Stimulated activated CD4-positive, alpha-beta T cell treated with anti-CD3 and anti-CD28 coated beads, Interleukin-2, amount 100 ng/mL, for 24 hours (primary cell): ENCODE measurements around the gene PRDM16.
"Not testable (repeated sequence)": the region's sequence is repeated elsewhere in the genome, so short reads cannot be mapped to it uniquely, and the experiment has no call there.

Source experiments
- DNase-seq, 2 donors: peaks; one replicate each; pipeline ENCODE4 v3.0.0-alpha.2; 2020

Gene PRDM16

GRCh38 chr1:3272321-3273045 is 203.5 kb downstream of the PRDM16 start:
- DNase-seq: no peak

DNA sequence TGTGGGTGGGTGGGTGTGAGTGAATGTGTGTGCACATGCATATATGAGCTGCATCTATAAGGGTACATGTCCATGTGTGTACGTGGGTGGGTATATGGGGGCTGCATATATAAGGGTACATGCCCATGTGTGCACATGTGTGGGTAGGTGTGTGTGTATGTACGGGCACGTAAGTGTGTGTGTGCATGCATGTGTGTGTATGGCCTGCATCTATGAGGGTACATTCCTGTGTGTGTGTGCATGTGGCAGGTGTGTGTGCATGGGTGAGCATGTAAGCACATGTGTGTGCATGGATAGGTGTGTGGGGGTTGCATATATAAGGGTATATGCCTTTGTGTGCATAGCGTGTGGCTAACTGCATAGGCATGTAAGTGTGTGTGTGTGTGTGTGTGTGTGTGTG is 204.4 kb downstream of the PRDM16 start:
- no peak for DNase-seq

DNA sequence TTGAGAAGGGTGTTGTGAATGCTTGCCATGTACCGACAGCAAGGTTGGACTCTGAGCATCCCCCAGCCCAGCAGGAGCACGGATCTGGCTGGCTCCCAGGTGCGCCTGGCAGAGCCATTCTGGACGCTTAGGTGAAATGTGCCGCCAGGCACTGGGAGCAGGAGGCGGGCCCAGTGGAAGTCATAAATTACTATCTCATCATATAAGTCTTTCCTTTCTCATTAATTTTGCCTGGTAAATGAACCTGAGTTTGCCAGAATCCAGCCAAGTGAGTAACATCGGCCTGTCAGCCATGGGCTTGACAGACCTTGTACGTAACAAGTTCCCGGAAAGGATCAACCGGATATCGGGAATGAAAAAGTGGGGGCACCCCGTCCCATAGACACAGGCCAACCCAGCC is 206.0 kb downstream of the PRDM16 start:
- DNase-seq: no peak

- DNase-seq: no peak
Measured at GRCh38 chr1:3275471-3276340, 206.7 kb downstream of the PRDM16 start.

- DNase-seq: no peak
Measured at GRCh38 chr1:3276341-3276800, 207.4 kb downstream of the PRDM16 start.

GRCh38 chr1:3277011-3277471 is 208.0 kb downstream of the PRDM16 start:
- no peak for DNase-seq

DNA sequence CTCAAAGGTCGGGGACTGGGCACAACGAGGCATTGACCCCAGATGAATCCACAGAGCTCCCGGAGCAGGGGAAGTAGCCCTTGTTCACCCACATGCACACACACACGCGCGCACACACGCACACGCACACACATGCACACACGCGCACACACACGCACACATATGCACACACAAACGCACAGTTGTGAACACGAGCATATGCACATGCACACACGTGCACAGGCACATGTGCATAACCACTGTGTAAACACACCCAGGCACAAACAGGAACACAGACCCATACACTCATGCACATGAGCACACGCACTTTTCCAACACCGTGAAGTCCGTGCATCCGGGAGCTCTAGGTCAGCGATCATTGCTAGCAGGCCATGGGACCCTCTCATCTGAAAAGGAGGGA is 208.6 kb downstream of the PRDM16 start:
- no peak for DNase-seq

GRCh38 chr1:3278416-3279181 is 209.6 kb downstream of the PRDM16 start:
- DNase-seq: no peak

DNA sequence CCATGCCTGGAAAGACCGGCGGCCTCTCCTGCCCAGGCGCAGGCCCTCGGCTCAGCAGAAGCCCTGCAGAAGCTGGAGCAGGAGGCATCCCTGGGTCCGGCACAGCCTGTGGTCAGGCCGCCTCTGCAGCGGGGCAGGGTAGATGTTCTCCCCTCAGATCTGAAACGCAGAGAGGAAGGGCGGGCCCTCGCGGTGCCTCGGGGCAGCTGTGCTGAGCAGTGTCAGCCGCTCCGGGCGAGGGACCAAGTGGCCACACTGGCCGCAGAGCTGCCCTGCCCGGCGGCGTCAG is 210.1 kb downstream of the PRDM16 start:
- no peak for DNase-seq

- no peak for DNase-seq
Measured at GRCh38 chr1:3281735-3282134, 212.7 kb downstream of the PRDM16 start.

DNA sequence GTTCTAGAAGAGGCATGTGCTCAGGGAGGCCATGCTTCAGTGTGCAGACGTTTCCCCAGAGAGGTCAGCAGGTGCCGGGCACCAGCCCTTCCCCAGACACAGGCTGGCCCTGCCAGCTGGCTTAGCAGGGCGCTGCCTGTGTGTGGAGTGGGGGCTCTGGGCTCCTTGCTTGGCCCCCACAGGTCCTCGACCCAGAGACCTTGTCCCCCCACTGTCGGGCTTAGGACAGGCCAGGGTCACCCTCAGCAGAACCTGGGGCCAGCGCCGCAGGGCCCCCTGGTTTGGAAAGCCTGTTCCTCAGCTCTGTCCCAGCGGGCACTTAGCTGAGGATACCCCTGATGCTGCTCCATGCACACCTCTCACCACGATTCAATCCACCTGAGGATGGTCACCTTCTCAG is 213.2 kb downstream of the PRDM16 start:
- DNase-seq: no peak

DNA sequence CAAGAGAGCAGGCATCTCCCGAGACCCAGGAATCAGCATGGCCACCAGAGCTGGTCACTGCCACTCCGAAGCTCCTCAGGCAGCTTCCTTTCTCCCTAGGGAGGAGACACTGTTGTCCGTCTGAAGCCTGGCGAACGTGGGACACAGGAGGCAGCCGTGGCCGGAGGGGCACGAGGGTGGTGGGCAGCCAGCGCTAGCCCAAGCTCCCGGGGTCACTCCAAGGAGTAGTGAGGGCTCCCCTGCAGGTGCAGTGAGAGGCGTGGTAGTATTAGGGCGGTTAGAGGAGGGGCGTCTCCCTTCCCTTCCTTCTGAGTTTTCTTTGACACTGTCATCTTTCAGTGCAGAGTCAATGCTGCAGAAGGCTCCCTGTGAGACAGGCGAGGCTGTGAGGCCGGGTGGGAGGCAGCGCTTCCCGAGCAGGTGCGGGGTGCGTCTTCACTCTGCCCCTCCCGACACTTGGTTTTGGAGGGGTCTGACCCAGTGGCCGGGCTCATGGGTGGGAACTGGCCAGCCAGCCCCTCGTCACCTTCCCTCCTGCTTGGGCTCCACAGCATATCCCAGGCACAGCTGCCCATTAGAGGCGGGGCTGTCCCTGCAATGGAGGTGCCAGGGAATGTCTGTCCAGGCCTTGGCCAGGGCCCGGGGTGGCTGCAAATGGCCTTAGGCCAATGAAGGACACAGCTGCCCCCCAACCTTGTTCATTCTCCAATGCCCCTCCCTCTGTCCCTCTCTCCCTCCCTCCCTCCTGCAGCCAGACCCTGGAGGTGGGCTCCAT is 213.8 kb downstream of the PRDM16 start:
- no peak for DNase-seq

DNA sequence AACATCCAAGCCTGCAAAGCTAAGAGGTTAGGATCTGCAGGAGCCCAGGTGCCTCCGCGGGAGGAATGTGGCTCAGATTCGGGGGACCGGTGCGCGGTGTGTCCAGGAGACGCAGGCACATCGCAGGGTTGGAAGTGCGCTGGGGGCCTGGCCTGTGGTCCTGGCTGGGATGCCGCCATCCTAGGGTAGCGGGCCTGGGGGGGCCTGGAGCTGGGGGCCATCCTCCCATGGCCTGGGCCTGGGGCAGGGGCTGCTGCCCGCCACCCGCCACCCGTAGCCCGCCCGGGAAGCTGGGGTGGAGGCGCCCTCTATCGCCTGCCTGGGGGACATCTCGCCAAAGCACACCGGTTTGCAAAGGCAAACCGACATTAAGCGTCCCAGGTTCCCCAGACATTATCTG is 214.8 kb downstream of the PRDM16 start:
- peak in 1 of 2 donors; percentile 36 for DNase-seq

GRCh38 chr1:3284691-3285090 is 215.7 kb downstream of the PRDM16 start:
- DNase-seq: no peak

GRCh38 chr1:3285106-3285740 is 216.2 kb downstream of the PRDM16 start:
- no peak for DNase-seq

DNA sequence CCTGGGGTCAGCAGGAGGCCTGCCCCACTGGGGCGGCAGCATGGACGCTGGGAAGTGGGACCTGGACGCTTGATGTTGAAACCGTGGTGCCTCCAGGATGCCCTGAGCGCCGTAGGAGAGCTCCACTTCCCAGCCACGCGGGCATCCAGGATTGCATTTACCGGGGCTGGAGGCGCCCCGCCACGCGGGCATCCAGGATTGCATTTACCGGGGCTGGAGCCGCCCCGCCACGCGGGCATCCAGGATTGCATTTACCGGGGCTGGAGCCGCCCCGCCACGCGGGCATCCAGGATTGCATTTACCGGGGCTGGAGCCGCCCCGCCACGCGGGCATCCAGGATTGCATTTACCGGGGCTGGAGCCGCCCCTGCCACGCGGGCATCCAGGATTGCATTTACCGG is 218.1 kb downstream of the PRDM16 start:
- DNase-seq: not testable (repeated sequence)

DNA sequence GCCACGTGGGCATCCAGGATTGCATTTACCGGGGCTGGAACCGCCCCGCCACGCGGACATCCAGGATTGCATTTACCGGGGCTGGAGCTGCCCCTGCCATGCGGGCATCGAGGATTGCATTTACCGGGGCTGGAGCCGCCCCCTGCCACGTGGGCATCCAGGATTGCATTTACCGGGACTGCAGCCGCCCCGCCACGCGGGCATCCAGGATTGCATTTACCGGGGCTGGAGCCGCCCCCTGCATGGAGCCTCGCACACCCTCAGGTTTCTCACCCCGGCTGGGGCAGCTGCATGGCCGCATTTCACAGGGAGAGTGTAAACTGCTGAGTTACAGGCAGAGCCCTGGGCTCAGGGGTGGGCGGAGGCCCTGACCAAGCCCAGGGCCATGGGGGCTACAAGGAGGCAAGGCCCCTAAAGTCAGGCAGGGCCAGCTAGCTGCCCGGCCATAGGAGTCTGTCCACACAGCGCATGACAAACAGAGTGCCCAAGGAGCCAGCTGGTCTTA is 218.7 kb downstream of the PRDM16 start:
- no peak for DNase-seq

DNA sequence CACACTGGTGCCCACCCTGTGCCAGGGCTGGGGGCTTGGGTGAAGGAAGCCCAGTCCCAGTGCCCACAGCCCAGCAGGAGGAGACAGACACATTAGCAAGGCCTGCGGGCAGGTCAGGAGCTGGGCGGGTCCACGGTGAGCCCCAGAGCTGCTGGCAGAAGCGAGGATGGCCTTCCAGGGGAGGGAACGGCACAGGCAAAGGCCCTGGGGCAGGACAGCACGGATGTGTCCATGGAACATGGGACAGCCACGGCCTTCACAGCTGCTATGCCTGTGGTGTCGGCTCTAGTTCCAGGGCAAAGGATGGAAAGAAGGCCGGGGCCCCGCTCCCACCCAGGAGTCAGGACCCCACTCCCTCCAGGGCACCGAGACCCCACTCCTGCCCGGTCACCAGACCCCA is 220.5 kb downstream of the PRDM16 start:
- no peak for DNase-seq

DNA sequence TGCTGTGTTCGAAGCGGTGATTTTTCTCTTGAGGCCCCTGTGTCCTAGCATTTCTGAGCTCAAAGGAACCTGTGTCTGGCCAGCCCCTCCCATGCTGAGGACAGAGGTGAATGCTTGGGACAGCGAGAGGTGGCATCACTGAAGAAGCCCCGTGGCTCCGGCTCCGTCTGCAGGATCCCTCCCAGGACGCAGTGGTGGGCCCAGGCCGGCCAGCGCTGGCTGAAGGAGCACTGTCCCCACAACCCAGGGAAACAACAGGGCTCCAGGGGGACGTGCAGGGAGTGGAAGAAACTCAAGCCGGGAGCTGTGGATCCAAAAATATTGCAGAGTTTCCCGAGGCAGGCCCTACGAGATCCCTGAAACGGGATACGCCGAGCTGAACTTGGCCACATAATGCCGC is 221.4 kb downstream of the PRDM16 start:
- no peak for DNase-seq

DNA sequence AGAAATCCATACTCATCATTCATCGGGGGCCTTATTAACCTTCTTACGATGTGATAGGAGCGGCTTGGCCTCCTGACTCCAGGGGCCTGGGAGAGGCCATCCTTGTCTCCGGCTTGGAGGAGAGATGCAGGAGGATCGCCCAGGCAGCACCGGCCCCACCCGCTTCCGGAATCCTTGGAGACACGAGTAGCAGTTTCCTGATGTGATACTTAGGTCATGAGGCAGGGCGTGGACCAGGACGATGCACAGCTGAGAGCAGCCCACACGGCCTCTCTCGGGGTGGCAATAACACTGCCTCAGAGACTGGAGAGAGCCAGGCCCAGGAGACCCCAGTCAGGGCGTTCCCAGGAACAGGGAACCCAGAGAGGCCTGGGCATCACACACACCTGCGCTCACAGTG is 221.9 kb downstream of the PRDM16 start:
- no peak for DNase-seq

DNA sequence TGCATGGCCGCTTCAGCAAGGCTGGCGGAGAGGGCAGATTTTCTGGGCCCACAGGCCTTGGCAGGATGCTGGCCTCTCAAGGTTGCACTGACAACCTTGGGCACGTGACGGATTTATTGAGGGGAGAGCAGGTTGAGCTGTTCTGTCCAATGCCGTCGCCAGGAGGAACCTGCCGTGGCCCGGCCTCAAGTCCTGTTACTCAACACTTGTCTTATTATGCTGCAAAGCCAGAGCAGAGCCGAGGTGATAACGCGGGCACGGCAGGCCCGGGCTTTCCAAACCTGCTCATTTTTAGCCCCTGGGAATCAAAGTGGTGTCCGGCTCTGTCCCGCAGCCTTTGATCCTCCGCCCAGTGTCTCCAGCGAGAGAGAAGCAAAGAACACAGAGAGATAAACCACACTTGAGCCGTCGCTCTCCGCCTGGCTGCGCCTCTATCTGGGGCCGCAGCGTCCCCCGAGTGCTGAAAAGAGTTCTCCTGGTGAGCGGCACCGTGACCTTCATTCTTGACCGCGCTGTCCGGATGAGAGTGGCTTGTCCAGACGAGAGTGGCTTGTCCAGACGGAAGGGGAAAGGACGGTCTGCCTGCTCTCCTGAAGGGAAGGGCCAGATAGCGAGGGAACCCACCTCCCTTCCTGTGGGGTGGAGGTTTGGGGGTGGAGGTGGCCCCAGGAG is 223.2 kb downstream of the PRDM16 start:
- DNase-seq: no peak
